Measurements from ENCODE around the gene ASF1A. TPM values are rescaled to one million over a fixed set of nuclear protein-coding genes. Genes with fewer than 3 reads are reported as not detected.

The ASF1A gene
- total RNA-seq, 6 experiments from 2014 or later, result 5.8 to 15.3 (median 8.3) TPM

- intact Hi-C loops (cut with DNase I), result no loop called here
- H3K4me1 ChIP-seq, result peaks cover 0 to 9% (median 0%) of the 10 kb centered on the region in 4 donors
- WGBS (ENCODE audit: insufficient coverage, low coverage, low lambda C conversion rate, missing lambda C conversion rate), result under 1% methylated on average over 34 of the region's 95 CpGs
- DNase-seq, result peak; percentile 95 to 96 (median 96)
- H3K27ac ChIP-seq, result peak within 1 kb of the TSS; percentile 76 to 85 (median 81)
- H3K9me3 ChIP-seq, result no peaks in the 10 kb centered on the region
- peak; percentile 89 for TF ChIP-seq POLR2A (IDR thresholded peaks at IDR 0.05)
- no peak for TF ChIP-seq CTCF (IDR thresholded peaks at IDR 0.05)
- ATAC-seq, result peak; percentile 93 to 99 (median 95)
- H3K27me3 ChIP-seq, result no peaks in the 10 kb centered on the region
- H3K4me3 ChIP-seq, result peak within 1 kb of the TSS; percentile 59 to 81 (median 71)
- peaks cover 0 to 10% (median 1%) of the 10 kb centered on the region in 4 donors for H3K36me3 ChIP-seq
These were observed 40.7 kb downstream of the ASF1A start, which contains the start of gene MCM9 for GRCh38 chr6:118934461-118935330. Gene MCM9 (minus strand): TSS chr6:118935159. CDS start chr6:118931723, 3,436 bp downstream.

- Histone ChIP-seq H3K36me3 (peaks cover 0 to 10% (median 1%) of the 10 kb centered on the region in 4 donors), H3K4me1 (peaks cover 0 to 9% (median 0%) of the 10 kb centered on the region in 4 donors), H3K27me3 (no peaks in the 10 kb centered on the region), H3K9me3 (no peaks in the 10 kb centered on the region), H3K4me3 (peak overlapping the region; percentile 59 to 81 (median 71)), H3K27ac (peak overlapping the region; percentile 76 to 85 (median 81))
- WGBS (ENCODE audit: insufficient coverage, low coverage, low lambda C conversion rate, missing lambda C conversion rate), result 29% methylated on average over 1 of the region's 1 CpG
- no peak for DNase-seq
- TF ChIP-seq CTCF (IDR thresholded peaks at IDR 0.05) (no peak), POLR2A (IDR thresholded peaks at IDR 0.05) (no peak)
- intact Hi-C loops (cut with DNase I), result no loop called here
- no peak for ATAC-seq
These were observed 41.3 kb downstream of the ASF1A start for GRCh38 chr6:118935331-118935668.

- Histone ChIP-seq H3K36me3 (peaks cover 0 to 4% (median under 1%) of the 10 kb centered on the region in 4 donors), H3K9me3 (no peaks in the 10 kb centered on the region), H3K27ac (no peak overlapping the region), H3K4me3 (no peak overlapping the region), H3K27me3 (no peaks in the 10 kb centered on the region), H3K4me1 (peaks cover 0 to 9% (median 0%) of the 10 kb centered on the region in 4 donors)
- TF ChIP-seq POLR2A (IDR thresholded peaks at IDR 0.05) (no peak), CTCF (IDR thresholded peaks at IDR 0.05) (no peak)
- WGBS (ENCODE audit: insufficient coverage, low coverage, low lambda C conversion rate, missing lambda C conversion rate), result 85% methylated on average over 2 of the region's 3 CpGs
- ATAC-seq (no peak), DNase-seq (no peak)
- intact Hi-C loops (cut with DNase I), result no loop called here
These were observed 42.2 kb downstream of the ASF1A start for GRCh38 chr6:118935978-118936703.

- Histone ChIP-seq H3K27me3 (no peaks in the 10 kb centered on the region), H3K4me1 (peaks cover 0 to 9% (median 0%) of the 10 kb centered on the region in 4 donors), H3K27ac (no peak overlapping the region), H3K4me3 (no peak overlapping the region), H3K9me3 (no peaks in the 10 kb centered on the region), H3K36me3 (no peaks in the 10 kb centered on the region)
- WGBS (ENCODE audit: insufficient coverage, low coverage, low lambda C conversion rate, missing lambda C conversion rate), result 100% methylated on average over 1 of the region's 1 CpG
- TF ChIP-seq POLR2A (IDR thresholded peaks at IDR 0.05), result no peak
- TF ChIP-seq CTCF (IDR thresholded peaks at IDR 0.05), result no peak
- no peak for ATAC-seq
- intact Hi-C loops (cut with DNase I), result no loop called here
- no peak for DNase-seq
These were observed 45.7 kb downstream of the ASF1A start for GRCh38 chr6:118939683-118940082.
